Progenitor cell of endocrine pancreas (in vitro differentiated cells): ENCODE data around the gene SBK1. TPM values are rescaled to one million over a fixed set of nuclear protein-coding genes. Genes with fewer than 3 reads are reported as not detected.
"Not testable (repeated sequence)": the region's sequence is repeated elsewhere in the genome, so short reads cannot be mapped to it uniquely, and the experiment has no call there.

Source experiments
- DNase-seq: peaks from one replicate; pipeline ENCODE4 v3.0.0; 2021; ENCODE audit warnings: low spot score; ENCODE audit not compliant: unreplicated experiment
- H3K27ac Mint-ChIP-seq: 2 replicates; pipeline ENCODE4 v1.8.0; 2021; ENCODE audit warnings: mild to moderate bottlenecking, moderate library complexity, mixed read lengths
- H3K27me3 Mint-ChIP-seq: 2 replicates; pipeline ENCODE4 v1.8.0; 2021; ENCODE audit warnings: mixed read lengths
- H3K36me3 Mint-ChIP-seq: 2 replicates; pipeline ENCODE4 v1.8.0; 2022; ENCODE audit warnings: mixed read lengths; ENCODE audit not compliant: insufficient read depth
- H3K4me1 Mint-ChIP-seq: 2 replicates; pipeline ENCODE4 v1.8.0; 2021; ENCODE audit warnings: low read depth, mixed read lengths
- H3K4me3 Mint-ChIP-seq: 2 replicates; pipeline ENCODE4 v1.8.0; 2021; ENCODE audit warnings: low read depth, mild to moderate bottlenecking, moderate library complexity, mixed read lengths
- H3K9me3 Mint-ChIP-seq: 2 replicates; pipeline ENCODE4 v1.8.0; 2021; ENCODE audit warnings: low read depth, mixed read lengths
- total RNA-seq: library from RNA; stranded (reverse); gene quantifications from 2 replicates; pipeline ENCODE4 v1.2.1, GENCODE V29; 2021
- TF ChIP-seq, protein P1 (sequence below): fragments of 200-600 bp; sonication (generic); IDR thresholded peaks from one replicate; pipeline ENCODE4 v1.5.0; 2021; ENCODE audit warnings: antibody characterized with exemption, mild to moderate bottlenecking; ENCODE audit not compliant: unreplicated experiment

SBK1 gene
- total RNA-seq, 1 donor from 2014 or later = 91.2 TPM

DNA sequence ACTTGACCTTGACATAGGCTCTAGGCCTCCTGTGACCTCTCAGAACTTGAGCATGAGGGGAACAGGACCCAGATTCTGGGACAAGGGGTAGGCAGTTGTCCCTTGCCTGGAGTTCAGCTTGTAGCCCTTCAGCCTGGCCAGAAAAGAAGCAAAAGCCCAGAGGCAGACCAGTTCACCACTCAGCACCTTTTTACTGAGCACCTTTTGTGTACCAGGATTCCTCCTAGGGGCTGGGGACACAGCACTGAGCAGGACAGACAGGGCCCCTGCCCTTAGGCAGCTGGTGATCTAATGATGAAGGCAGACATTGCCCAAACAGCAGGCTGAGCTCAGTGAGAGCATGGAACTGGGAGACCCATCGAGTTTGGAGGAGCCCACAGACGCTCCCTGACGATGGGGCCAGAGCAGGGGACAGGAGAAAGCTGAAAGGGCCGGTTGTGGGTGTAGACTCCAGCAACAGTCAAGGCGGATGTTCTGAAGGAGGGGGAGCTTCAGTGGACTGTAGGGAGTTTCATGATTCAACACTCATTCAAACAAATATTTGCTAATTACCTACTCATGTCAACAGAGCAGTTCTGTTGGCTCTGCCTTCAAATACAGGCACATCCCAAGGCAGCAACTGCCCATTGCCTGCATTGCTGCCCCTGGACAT lies 32.0 kb downstream of the SBK1 start:
- Mint-ChIP-seq H3K9me3 (no peaks in the 10 kb centered on the region), H3K4me3 (no peak overlapping the region), H3K4me1 (peaks cover 5% of the 10 kb centered on the region), H3K27ac (peak overlapping the region; percentile 87), H3K36me3 (peaks cover 4% of the 10 kb centered on the region), H3K27me3 (no peaks in the 10 kb centered on the region)
- no peak for DNase-seq
- TF ChIP-seq, protein P1, sequence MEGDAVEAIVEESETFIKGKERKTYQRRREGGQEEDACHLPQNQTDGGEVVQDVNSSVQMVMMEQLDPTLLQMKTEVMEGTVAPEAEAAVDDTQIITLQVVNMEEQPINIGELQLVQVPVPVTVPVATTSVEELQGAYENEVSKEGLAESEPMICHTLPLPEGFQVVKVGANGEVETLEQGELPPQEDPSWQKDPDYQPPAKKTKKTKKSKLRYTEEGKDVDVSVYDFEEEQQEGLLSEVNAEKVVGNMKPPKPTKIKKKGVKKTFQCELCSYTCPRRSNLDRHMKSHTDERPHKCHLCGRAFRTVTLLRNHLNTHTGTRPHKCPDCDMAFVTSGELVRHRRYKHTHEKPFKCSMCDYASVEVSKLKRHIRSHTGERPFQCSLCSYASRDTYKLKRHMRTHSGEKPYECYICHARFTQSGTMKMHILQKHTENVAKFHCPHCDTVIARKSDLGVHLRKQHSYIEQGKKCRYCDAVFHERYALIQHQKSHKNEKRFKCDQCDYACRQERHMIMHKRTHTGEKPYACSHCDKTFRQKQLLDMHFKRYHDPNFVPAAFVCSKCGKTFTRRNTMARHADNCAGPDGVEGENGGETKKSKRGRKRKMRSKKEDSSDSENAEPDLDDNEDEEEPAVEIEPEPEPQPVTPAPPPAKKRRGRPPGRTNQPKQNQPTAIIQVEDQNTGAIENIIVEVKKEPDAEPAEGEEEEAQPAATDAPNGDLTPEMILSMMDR = no peak

DNA sequence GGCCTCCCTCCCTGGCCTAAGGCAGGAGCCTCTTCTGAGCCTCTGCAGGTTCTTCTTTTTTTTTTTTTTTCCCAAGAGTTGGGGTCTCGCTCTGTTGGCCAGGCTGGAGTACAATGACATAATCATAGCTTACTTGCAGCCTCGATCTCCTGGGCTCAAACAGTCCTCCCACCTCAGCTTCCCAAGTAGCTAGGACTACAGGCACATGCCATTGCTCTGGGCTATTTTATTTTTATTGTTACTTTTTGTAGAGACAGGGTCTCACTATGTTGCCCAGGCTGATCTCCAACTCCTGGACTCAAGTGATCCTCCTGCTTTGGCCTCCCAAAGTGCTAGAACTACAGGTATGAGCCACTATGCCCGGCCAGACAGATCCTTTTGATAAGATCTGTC lies 32.6 kb downstream of the SBK1 start:
- peak overlapping the region; percentile 13 for H3K27ac Mint-ChIP-seq
- TF ChIP-seq, protein P1 = no peak
- DNase-seq = no peak
- H3K36me3 Mint-ChIP-seq = peaks cover 1% of the 10 kb centered on the region
- no peaks in the 10 kb centered on the region for H3K27me3 Mint-ChIP-seq
- H3K4me1 Mint-ChIP-seq = peaks cover 5% of the 10 kb centered on the region
- H3K4me3 Mint-ChIP-seq = no peak overlapping the region
- no peaks in the 10 kb centered on the region for H3K9me3 Mint-ChIP-seq

DNA sequence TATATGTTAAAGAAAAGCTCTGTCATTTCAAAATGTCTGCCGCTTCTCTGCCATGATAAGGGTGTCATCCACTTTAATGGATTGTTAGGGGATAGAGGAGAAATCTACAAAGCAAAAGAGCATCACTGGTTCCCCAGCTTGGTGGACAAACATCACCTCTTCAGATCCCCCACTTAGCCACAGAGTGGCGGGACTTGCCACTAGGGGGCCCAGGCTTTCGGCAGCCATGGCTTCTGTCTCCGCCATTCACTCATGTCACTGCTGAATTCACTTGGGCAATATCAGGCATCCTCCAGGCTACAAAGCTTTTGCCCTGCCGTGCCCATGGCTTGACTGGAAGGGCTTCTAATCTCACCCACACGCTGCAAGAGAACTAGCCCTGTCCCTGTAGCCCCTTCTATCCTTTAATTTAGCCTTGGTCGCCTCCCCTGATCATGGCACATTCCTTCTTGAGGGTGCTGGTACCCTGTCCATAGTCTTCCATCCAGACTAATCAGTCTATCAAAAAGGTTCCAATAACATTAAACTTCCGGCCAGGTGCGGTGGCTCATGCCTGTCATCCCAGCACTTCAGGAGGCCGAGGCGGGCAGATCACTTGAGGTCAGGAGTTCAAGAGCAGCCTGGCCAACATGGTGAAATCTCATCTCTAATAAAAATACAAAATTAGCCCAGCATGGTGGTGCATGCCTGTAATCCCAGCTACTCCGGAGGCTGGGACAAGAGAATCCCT lies 34.7 kb downstream of the SBK1 start:
- Mint-ChIP-seq H3K9me3 (no peaks in the 10 kb centered on the region), H3K4me1 (peaks cover 5% of the 10 kb centered on the region), H3K4me3 (no peak overlapping the region), H3K36me3 (no peaks in the 10 kb centered on the region), H3K27ac (no peak overlapping the region), H3K27me3 (no peaks in the 10 kb centered on the region)
- TF ChIP-seq, protein P1 = peak; percentile 88
- peak; percentile 49 for DNase-seq

DNA sequence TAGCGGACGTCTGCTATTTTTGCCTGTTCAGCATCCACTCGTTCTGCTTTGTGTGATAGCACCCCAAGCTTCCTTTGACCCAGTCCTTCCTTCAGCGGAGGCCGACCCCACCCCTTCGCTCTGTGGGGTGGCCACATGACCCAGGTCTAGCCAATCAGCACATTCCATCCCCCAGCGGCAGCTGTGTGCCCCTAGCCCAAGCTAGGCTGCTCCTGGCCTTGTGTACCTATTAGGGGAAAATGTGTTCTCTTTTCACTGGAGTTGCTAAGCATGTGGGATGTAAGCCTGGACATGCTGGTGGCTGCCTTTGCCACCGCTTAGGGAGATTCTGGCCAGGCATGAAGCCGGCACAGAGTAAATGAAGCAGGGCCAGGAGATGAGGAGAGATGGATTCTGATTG lies 37.9 kb downstream of the SBK1 start:
- H3K4me3 Mint-ChIP-seq, H3K27ac Mint-ChIP-seq, H3K4me1 Mint-ChIP-seq, H3K36me3 Mint-ChIP-seq, H3K9me3 Mint-ChIP-seq, DNase-seq, H3K27me3 Mint-ChIP-seq: not testable (repeated sequence)

DNA sequence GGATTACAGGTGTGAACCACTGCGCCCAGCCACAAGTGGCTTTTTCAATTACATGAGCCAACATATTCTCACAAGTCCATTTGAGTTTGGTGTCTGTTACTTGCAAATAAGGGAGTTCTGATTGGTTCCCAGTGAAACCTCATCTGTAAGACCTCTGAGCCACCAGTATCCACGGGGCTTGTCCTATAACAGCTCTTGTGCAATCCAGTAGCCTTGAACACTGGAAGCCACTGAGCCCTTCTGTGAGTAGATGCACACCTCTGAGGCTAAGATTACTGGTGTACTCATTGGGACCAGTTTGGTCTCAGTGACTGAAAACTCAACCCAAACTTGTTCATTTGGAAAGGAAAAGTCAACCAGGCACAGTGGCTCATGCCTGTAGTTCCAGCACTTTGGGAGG lies 38.7 kb downstream of the SBK1 start:
- not testable (repeated sequence) for H3K4me3 Mint-ChIP-seq, H3K27ac Mint-ChIP-seq, H3K36me3 Mint-ChIP-seq, H3K4me1 Mint-ChIP-seq, H3K9me3 Mint-ChIP-seq, DNase-seq, H3K27me3 Mint-ChIP-seq

DNA sequence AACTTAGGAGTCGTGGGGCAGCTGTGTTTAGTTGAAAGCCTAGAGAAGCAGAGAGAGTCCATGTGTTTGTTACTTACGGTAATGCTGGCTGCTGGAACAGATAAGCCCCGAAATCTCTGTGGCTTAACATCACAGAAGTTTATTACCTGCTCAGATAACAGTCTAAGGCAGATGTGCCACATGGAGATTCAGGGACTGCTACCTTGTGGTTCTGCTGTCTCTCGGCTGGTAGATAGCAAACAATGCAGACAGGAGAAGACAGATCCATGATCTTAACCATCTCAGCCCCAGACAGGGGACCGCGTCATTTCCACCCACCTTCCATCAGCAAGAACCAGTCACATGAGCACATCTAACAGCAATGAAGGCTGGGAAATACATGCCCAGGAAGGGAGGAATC lies 40.3 kb downstream of the SBK1 start:
- not testable (repeated sequence) for DNase-seq, H3K4me1 Mint-ChIP-seq, H3K9me3 Mint-ChIP-seq, H3K36me3 Mint-ChIP-seq, H3K4me3 Mint-ChIP-seq, H3K27ac Mint-ChIP-seq, H3K27me3 Mint-ChIP-seq

DNA sequence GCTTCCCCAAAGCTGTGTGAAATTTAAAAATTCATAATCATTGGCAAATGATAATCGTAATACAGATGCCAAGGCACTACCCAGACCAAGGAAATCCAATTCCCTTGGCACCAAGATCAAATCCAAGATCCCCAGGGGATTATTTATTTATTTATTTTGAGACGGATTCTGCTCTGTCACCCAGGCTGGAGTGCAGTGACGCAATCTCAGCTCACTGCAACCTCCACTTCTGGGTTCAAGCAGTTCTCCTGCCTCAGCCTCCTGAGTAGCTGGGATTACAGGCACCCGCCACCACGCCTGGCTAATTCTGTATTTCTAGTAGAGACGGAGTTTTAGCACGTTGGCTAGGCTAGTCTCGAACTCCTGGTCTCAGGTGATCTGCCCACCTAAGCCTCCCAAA lies 43.4 kb downstream of the SBK1 start:
- H3K4me3 Mint-ChIP-seq, H3K27ac Mint-ChIP-seq, H3K36me3 Mint-ChIP-seq, H3K9me3 Mint-ChIP-seq, H3K4me1 Mint-ChIP-seq, DNase-seq, H3K27me3 Mint-ChIP-seq: not testable (repeated sequence)

DNA sequence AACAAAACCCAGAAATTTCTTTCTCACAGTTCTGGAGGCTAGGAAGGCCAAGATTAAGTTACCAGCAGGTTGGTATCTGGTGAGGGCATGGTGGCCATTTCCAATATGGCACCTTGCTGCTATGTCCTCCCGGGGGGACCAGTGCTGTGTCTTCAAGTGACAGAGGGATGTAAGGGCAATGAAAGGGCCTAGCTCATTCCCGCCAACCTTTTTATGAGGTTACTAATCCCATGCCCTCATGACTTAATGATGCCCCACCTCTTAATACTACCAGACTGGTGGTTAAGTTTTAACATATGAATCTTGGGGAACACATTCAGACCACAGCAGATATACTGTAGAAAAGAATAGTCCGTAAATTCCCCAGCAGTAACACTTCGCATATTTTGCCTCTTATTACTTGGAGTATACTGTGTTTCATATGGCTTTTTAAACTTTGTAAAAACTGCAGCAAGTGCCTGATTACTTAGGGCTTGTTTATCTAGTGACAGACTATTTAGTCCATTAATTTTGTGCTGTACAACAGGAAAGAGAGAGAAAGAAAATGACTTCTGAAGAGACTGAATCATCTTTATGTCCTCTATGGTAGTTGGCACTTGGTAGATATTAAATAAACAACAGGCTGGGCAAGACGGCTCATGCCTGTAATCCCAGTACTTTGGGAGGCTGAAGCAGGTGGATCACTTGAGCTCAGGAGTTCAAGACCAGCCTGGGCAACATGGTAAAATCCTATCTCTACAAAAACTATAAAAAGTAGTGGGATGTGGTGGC lies 44.8 kb downstream of the SBK1 start:
- H3K36me3 Mint-ChIP-seq, H3K27me3 Mint-ChIP-seq, H3K4me1 Mint-ChIP-seq, H3K27ac Mint-ChIP-seq, H3K4me3 Mint-ChIP-seq, DNase-seq, H3K9me3 Mint-ChIP-seq: not testable (repeated sequence)

DNA sequence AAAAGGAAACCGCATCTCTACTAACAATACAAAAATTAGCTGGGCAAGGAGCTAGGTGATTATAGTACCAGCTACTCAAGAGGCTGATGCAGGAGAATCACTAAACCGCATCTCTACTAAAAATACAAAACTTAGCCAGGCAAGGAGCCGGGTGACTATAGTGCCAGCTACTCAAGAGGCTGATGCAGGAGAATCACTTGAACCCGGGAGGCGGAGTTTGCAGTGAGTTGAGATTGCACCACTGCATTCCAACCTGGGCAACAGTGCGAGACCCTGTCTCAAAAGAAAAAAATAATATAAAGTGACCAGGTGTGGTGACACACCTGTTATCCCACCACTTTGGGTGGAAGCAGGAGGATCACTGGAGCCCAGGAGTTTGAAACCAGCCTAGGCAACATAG lies 45.9 kb downstream of the SBK1 start:
- not testable (repeated sequence) for H3K36me3 Mint-ChIP-seq, H3K27me3 Mint-ChIP-seq, DNase-seq, H3K4me1 Mint-ChIP-seq, H3K27ac Mint-ChIP-seq, H3K4me3 Mint-ChIP-seq, H3K9me3 Mint-ChIP-seq

DNA sequence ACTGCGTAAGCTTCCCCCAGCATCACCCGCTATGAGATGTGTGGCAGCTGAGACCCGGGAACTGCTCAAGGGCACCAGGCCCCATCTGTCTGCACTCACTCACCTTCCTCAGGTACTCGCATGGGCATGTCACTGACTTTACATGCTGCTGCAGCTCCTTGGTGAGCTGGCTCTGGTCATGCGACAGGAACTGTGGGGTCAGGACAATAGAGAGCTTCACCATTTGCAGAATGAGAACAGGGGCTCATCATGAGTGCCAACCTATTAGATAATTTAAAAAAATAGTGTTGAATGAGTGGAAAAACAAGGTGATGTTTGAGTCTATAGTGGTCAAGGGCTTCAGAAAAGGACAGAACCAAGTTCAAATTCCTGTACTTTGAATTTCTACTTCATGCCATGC lies 70.3 kb downstream of the SBK1 start:
- H3K27me3 Mint-ChIP-seq, H3K4me1 Mint-ChIP-seq, H3K36me3 Mint-ChIP-seq, H3K4me3 Mint-ChIP-seq, H3K9me3 Mint-ChIP-seq, DNase-seq, H3K27ac Mint-ChIP-seq: not testable (repeated sequence)
